HepG2 (cell line): Measurements from ENCODE around the gene HS3ST4.

Experiments used
- CTCF ChIP-seq: sonication (generic); formaldehyde crosslinking; IDR thresholded peaks from 2 replicates; pipeline ENCODE4 v1.5.0; 2020; ENCODE audit warnings: mild to moderate bottlenecking, missing genetic modification reagents, moderate library complexity
- EZH2 ChIP-seq: conservative IDR thresholded peaks from 2 replicates; pipeline ENCODE4 v1.6.1; 2012; ENCODE audit warnings: mild to moderate bottlenecking, low read depth, low read length, moderate library complexity
- MEIS1 ChIP-seq: sonication (generic); formaldehyde crosslinking; IDR thresholded peaks from 2 replicates; pipeline ENCODE4 v1.9.0; 2021; ENCODE audit warnings: mild to moderate bottlenecking, missing genetic modification reagents, moderate library complexity, borderline replicate concordance
- NR2F6 ChIP-seq, 2 experiments: IDR thresholded peaks; 2 replicates each; pipeline ENCODE4 v1.6.1; 2016; ENCODE audit warnings: antibody characterized with exemption in 1 of 2, mild to moderate bottlenecking in 1 of 2
- RELA ChIP-seq: sonication (generic); formaldehyde crosslinking; IDR thresholded peaks from 2 replicates; pipeline ENCODE4 v1.4.0; 2020; ENCODE audit warnings: missing genetic modification reagents
- SMARCE1 ChIP-seq: fragments of 450-650 bp; IDR thresholded peaks from 2 replicates; pipeline ENCODE4 v1.6.1; 2017; ENCODE audit warnings: borderline replicate concordance
- ZBTB8A ChIP-seq: sonication (generic); formaldehyde crosslinking; IDR thresholded peaks from 2 replicates; pipeline ENCODE4 v1.4.0; 2020; ENCODE audit warnings: mild to moderate bottlenecking, low read depth, missing genetic modification reagents, borderline replicate concordance
- ZNF484 ChIP-seq: sonication (generic); formaldehyde crosslinking; IDR thresholded peaks from 2 replicates; pipeline ENCODE4 v1.5.1; 2020; ENCODE audit warnings: mild to moderate bottlenecking, low read depth, missing genetic modification reagents, borderline replicate concordance
- ZNF556 ChIP-seq: sonication (generic); formaldehyde crosslinking; IDR thresholded peaks from 2 replicates; pipeline ENCODE4 v1.4.0; 2020; ENCODE audit warnings: mild to moderate bottlenecking, missing genetic modification reagents, borderline replicate concordance
- ZNF580 ChIP-seq: IDR thresholded peaks from 2 replicates; pipeline ENCODE4 v1.6.1; 2016; ENCODE audit warnings: low read depth, borderline replicate concordance
- ZNF644 ChIP-seq: IDR thresholded peaks from 2 replicates; pipeline ENCODE4 v1.6.1; 2016; ENCODE audit warnings: low read depth
- ZZZ3 ChIP-seq: sonication (generic); formaldehyde crosslinking; IDR thresholded peaks from 2 replicates; pipeline ENCODE4 v1.4.0; 2020; ENCODE audit warnings: missing genetic modification reagents, mild to moderate bottlenecking, borderline replicate concordance

- no peak for TF ChIP-seq RELA
- TF ChIP-seq MEIS1 (CRISPR knock-in tag): no peak
- TF ChIP-seq ZNF484 (CRISPR knock-in tag): no peak
- TF ChIP-seq ZNF556 (CRISPR knock-in tag): no peak
- no peak for TF ChIP-seq ZNF580
- peak; percentile 76 for TF ChIP-seq CTCF (CRISPR knock-in tag)
- no peak for TF ChIP-seq ZBTB8A (CRISPR knock-in tag)
- TF ChIP-seq ZZZ3 (CRISPR knock-in tag): no peak
- TF ChIP-seq ZNF644 (CRISPR knock-in tag): no peak
- no peak for TF ChIP-seq EZH2
- peak; percentile 56 for TF ChIP-seq NR2F6 (IDR thresholded peaks at IDR 0.05)
- peak; percentile 42; the same call in 1 of the 2 replicates for TF ChIP-seq NR2F6 (CRISPR knock-in tag; IDR thresholded peaks at IDR 0.05)
- TF ChIP-seq SMARCE1: no peak
Observed at GRCh38 chr16:25707982-25708583, 16.3 kb downstream of the HS3ST4 start.
